TTC549 (cell line): ENCODE measurements around the gene ARNT2.

Source experiments
- FAIRE-seq: peaks from 2 replicates; lab custom pipeline; 2012; peaks lifted over from hg19 to GRCh38; lab: Jason Lieb, UNC

ARNT2 gene

GRCh38 chr15:80411788-80412288 lies 7.7 kb downstream of the ARNT2 start:
- FAIRE-seq: no peak

GRCh38 chr15:80414546-80415357 lies 10.6 kb downstream of the ARNT2 start:
- no peak for FAIRE-seq

- no peak for FAIRE-seq
Measured at GRCh38 chr15:80415358-80415670, 11.1 kb downstream of the ARNT2 start.

GRCh38 chr15:80416702-80417101 lies 12.5 kb downstream of the ARNT2 start:
- FAIRE-seq: no peak

GRCh38 chr15:80418892-80419537 lies 14.8 kb downstream of the ARNT2 start:
- no peak for FAIRE-seq

GRCh38 chr15:80419546-80419945 lies 15.4 kb downstream of the ARNT2 start:
- FAIRE-seq: no peak

GRCh38 chr15:80420658-80421057 lies 16.5 kb downstream of the ARNT2 start:
- FAIRE-seq: no peak

GRCh38 chr15:80423215-80423614 lies 19.0 kb downstream of the ARNT2 start:
- no peak for FAIRE-seq

GRCh38 chr15:80424381-80424780 lies 20.2 kb downstream of the ARNT2 start:
- no peak for FAIRE-seq

GRCh38 chr15:80426316-80426715 lies 22.1 kb downstream of the ARNT2 start:
- FAIRE-seq: no peak

GRCh38 chr15:80429964-80430363 lies 25.8 kb downstream of the ARNT2 start:
- no peak for FAIRE-seq

- FAIRE-seq: no peak
Measured at GRCh38 chr15:80431635-80432344, 27.6 kb downstream of the ARNT2 start.

- no peak for FAIRE-seq
Measured at GRCh38 chr15:80432345-80432702, 28.1 kb downstream of the ARNT2 start.

GRCh38 chr15:80433836-80434235 lies 29.7 kb downstream of the ARNT2 start:
- no peak for FAIRE-seq

GRCh38 chr15:80434926-80435720 lies 30.9 kb downstream of the ARNT2 start:
- no peak for FAIRE-seq

- no peak for FAIRE-seq
Measured at GRCh38 chr15:80436511-80437307, 32.5 kb downstream of the ARNT2 start.

GRCh38 chr15:80437334-80437891 lies 33.2 kb downstream of the ARNT2 start:
- FAIRE-seq: no peak

- no peak for FAIRE-seq
Measured at GRCh38 chr15:80439140-80439539, 35.0 kb downstream of the ARNT2 start.

- no peak for FAIRE-seq
Measured at GRCh38 chr15:80440024-80440423, 35.8 kb downstream of the ARNT2 start.

- no peak for FAIRE-seq
Measured at GRCh38 chr15:80441041-80441440, 36.9 kb downstream of the ARNT2 start.

GRCh38 chr15:80441714-80442113 lies 37.5 kb downstream of the ARNT2 start:
- FAIRE-seq: no peak
